ENCODE measurements around the gene WDR54.

- no peak for TF ChIP-seq POLR2AphosphoS5 (IDR thresholded peaks at IDR 0.05; ENCODE audit: borderline replicate concordance, low read depth, low read length)
- no peak for TF ChIP-seq EZH2 (IDR thresholded peaks at IDR 0.05)
Measured at GRCh38 chr2:74436848-74437695, 15.5 kb downstream of the WDR54 start.

Data from SK-N-MC (cell line).